Measurements from ENCODE around the gene PTPRN2.
A peak's percentile ranks its signal among the peaks of the same experiment; 100 is the strongest.
"Not testable (repeated sequence)": the region's sequence is repeated elsewhere in the genome, so short reads cannot be mapped to it uniquely, and the experiment has no call there.

Gene PTPRN2

DNA sequence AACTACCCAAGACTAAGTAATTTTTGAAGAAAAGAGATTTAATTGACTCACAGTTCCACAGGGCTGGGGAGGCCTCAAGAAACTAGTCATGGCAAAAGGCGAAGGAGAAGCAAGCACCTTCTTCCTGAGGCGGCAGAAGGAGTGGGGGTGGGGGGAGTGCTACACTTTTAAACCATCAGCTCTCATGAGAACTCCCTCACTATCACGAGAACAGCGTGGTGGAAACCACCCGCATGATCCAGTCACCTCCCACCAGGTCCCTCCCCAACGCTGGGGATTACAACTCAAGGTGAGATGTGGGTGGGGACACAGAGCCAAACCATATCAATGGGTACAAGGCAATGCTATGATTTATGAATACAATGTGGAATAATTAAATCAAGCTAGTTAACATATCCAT, 241.9 kb downstream of the PTPRN2 start:
- peak; percentile 3 for DNase-seq (ENCODE audit: low spot score)

GRCh38 chr7:158344706-158345300, 242.8 kb downstream of the PTPRN2 start:
- peak; percentile 21 for DNase-seq (ENCODE audit: low spot score)

GRCh38 chr7:158343936-158344455, 243.6 kb downstream of the PTPRN2 start:
- DNase-seq (ENCODE audit: low spot score) = peak; percentile 17

GRCh38 chr7:158343526-158343925, 244.1 kb downstream of the PTPRN2 start:
- DNase-seq (ENCODE audit: low spot score) = peak; percentile 46

- not testable (repeated sequence) for DNase-seq (ENCODE audit: low spot score)
Measured at GRCh38 chr7:158341097-158341496, 246.5 kb downstream of the PTPRN2 start.

- not testable (repeated sequence) for DNase-seq (ENCODE audit: low spot score)
Measured at GRCh38 chr7:158336952-158337351, 250.7 kb downstream of the PTPRN2 start.

DNA sequence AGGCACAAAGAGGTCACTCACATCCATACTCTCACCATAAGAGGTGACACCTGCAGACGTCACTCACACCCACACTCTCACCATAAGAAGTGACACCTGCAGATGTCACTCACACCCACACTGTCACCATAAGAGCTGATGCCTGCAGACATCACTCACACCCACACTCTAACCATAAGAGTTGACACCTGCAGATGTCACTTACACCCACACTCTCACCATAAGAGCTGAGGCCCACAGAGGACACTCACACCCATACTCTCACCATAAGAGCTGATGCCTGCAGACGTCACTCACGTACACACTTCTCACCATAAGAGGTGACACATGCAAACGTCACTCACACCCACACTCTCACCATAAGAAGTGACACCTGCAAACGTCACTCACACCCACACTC, 255.1 kb downstream of the PTPRN2 start:
- DNase-seq (ENCODE audit: low spot score) = not testable (repeated sequence)

GRCh38 chr7:158331826-158332450, 255.7 kb downstream of the PTPRN2 start:
- DNase-seq (ENCODE audit: low spot score) = peak; percentile 29

DNA sequence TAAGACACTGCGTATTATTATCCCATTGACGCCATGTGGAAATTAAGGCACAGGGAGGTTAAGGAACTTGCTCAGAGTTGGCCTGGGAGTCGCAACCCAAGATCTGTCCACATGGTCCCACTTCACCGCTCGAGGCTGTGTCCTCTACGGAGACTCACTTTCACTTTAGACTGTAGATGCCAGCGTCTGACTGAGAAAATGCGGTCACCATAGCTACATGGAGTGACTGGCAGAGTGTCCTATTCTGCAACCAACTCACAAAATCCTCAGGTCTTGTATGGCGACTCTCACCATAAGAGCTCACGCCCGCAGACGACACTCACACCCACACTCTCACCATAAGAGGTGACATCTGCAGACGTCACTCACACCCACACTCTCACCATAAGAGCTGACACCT, 257.9 kb downstream of the PTPRN2 start:
- DNase-seq (ENCODE audit: low spot score) = peak; percentile 24

GRCh38 chr7:158329014-158329610, 258.5 kb downstream of the PTPRN2 start:
- DNase-seq (ENCODE audit: low spot score) = peak; percentile 42

GRCh38 chr7:158328376-158329013, 259.1 kb downstream of the PTPRN2 start:
- peak; percentile 47 for DNase-seq (ENCODE audit: low spot score)

- peak; percentile 47 for DNase-seq (ENCODE audit: low spot score)
Measured at GRCh38 chr7:158327571-158328180, 259.9 kb downstream of the PTPRN2 start.

- DNase-seq (ENCODE audit: low spot score) = peak; percentile 33
Measured at GRCh38 chr7:158327012-158327411, 260.6 kb downstream of the PTPRN2 start.

DNA sequence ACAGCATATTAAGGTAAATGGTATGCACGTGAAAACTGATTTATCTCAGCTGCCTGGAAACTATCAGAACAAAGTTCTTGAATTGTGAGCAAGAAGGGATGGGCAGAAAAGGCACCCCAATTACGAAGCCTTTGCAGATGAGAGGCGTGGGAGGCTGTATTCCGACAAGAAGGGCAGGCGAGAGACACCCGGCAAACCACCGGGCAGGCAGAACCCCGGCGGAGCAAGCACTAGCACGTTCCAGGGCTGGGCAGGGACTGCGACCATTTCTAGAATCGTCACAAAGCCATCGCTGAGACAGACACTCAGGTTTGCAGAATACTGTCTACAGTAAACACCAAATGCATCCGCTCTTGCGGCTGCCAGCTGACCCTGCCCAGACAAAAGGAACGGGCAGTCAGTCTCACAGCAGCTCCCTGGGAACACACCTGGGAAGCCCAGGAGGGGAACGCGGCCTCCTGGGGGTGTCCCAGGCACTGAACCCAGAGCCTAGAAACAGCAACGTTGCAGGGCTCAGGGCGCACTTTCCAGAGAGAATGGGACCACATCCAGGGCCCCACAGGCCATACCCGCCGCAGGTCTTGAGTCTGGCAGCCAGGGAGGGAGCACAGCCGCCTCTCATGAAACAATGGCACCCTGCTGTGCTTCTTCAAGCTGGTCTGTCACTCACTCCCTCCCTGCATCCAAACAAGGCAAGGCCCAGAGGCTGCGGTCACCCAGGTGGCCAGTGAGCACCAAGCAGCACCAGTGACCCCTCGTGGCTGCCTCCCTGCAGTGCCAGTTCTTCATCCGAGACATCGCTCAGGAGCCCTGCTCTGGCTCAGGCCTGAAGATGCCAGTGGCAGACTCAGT, 261.9 kb downstream of the PTPRN2 start:
- peak; percentile 93 for DNase-seq (ENCODE audit: low spot score)

- DNase-seq (ENCODE audit: low spot score) = peak; percentile 41
Measured at GRCh38 chr7:158324397-158325360, 262.9 kb downstream of the PTPRN2 start.

GRCh38 chr7:158323741-158324396, 263.8 kb downstream of the PTPRN2 start:
- peak; percentile 41 for DNase-seq (ENCODE audit: low spot score)

GRCh38 chr7:158322616-158323530, 264.8 kb downstream of the PTPRN2 start:
- DNase-seq (ENCODE audit: low spot score) = peak; percentile 32

- DNase-seq (ENCODE audit: low spot score) = peak; percentile 47
Measured at GRCh38 chr7:158321936-158322615, 265.5 kb downstream of the PTPRN2 start.
